Mucosa of stomach (tissue), 1 donor: ENCODE data around the gene TMEM63B.

Source experiments
- H3K27me3 ChIP-seq: one replicate; pipeline ENCODE4 v1.7.0; 2013; ENCODE audit warnings: mild to moderate bottlenecking, low read length; ENCODE audit not compliant: control insufficient read depth, insufficient read depth
- H3K36me3 ChIP-seq: one replicate; pipeline ENCODE4 v1.7.0; 2013; ENCODE audit warnings: low read length; ENCODE audit not compliant: control insufficient read depth, insufficient read depth
- H3K4me1 ChIP-seq: one replicate; pipeline ENCODE4 v1.7.0; 2013; ENCODE audit warnings: mild to moderate bottlenecking, low read length; ENCODE audit not compliant: control insufficient read depth, insufficient read depth
- H3K4me3 ChIP-seq: one replicate; pipeline ENCODE4 v1.7.0; 2013; ENCODE audit warnings: low read length
- H3K9ac ChIP-seq: one replicate; pipeline ENCODE4 v1.7.0; 2013; ENCODE audit warnings: mild to moderate bottlenecking, low read length, moderate library complexity
- H3K9me3 ChIP-seq: one replicate; pipeline ENCODE4 v1.7.0; 2013; ENCODE audit warnings: mild to moderate bottlenecking, low read length, moderate library complexity; ENCODE audit not compliant: control insufficient read depth
- donor health status: Pancreatic carcinoma.

Gene TMEM63B

DNA sequence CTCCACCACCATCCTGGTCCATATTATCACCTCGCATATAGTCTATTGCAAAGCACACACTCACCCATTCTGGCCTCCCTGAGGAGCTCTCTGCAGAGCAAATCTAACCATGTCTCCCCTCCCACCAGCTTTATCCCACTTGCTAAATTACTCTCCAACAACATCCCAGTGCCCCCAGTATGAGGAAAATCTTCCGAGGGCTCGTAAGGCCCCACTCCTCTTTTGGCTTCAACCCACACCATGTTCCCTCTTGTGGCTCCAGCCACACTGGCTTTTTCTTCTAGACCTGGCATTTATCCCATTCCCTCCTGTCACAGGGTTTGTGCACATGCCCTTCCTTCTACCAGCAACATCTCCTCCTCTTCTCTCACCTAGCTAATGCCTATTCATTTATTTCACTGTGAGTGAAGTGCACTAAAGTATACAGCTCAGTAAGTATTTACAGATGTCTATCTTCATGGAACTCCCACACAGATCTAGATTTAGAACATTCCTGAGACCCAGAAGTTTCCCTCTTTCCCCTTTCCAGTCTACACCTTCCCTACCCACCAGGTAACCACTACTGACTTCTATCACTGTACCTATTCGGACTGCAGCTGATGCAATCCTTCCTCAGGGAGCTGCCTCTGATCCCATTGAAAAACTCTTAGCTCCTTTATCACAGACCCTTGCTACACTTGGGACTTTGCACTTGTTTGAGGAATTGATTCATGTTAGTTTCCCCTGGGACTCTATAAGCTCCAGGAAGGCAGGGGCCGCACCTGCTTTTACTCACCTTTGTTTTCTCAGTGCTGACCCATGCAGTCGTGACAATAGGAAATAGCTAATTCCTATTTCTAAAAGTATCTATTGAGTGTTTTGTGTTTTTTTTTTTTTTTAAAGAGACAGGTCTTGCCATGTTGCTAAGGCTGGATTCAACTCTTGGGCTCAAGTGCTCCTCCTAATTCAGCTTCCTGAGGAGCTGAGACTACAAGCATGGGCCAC lies 15.6 kb upstream of the TMEM63B start:
- peak overlapping the region; percentile 30 for H3K9ac ChIP-seq
- no peaks in the 10 kb centered on the region for H3K9me3 ChIP-seq
- H3K4me3 ChIP-seq, result no peak overlapping the region
- peaks cover 21% of the 10 kb centered on the region for H3K36me3 ChIP-seq
- H3K27me3 ChIP-seq, result no peaks in the 10 kb centered on the region
- H3K4me1 ChIP-seq, result peaks cover 53% of the 10 kb centered on the region

GRCh38 chr6:44113414-44113813 lies 13.9 kb upstream of the TMEM63B start:
- no peak overlapping the region for H3K9ac ChIP-seq
- peaks cover 70% of the 10 kb centered on the region for H3K4me1 ChIP-seq
- H3K36me3 ChIP-seq, result peaks cover 21% of the 10 kb centered on the region
- H3K4me3 ChIP-seq, result no peak overlapping the region
- H3K9me3 ChIP-seq, result no peaks in the 10 kb centered on the region
- no peaks in the 10 kb centered on the region for H3K27me3 ChIP-seq

DNA sequence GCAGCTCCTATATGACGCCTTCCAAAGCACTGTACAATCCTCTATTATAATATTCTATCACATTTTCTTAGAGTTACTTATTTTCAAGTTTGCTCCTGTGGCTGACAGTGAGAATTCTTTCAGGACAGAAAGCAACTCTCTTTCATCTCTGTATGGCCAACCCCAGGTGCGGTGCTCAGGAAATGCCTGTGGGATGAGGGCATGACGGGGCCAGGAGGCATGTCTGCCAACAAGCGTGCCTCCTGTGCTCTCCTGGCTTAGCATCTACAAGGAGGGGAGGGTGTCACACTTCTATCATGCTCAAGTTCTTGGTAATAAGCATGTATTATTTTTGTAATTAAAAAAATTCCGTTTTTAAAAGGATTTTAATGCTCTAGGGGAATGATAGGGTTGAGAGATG lies 11.5 kb upstream of the TMEM63B start:
- H3K9me3 ChIP-seq, result no peaks in the 10 kb centered on the region
- H3K36me3 ChIP-seq, result peaks cover 14% of the 10 kb centered on the region
- peaks cover 79% of the 10 kb centered on the region for H3K4me1 ChIP-seq
- H3K27me3 ChIP-seq, result no peaks in the 10 kb centered on the region
- H3K9ac ChIP-seq, result no peak overlapping the region
- H3K4me3 ChIP-seq, result no peak overlapping the region

- no peaks in the 10 kb centered on the region for H3K27me3 ChIP-seq
- no peaks in the 10 kb centered on the region for H3K9me3 ChIP-seq
- H3K4me1 ChIP-seq, result peaks cover 79% of the 10 kb centered on the region
- no peak overlapping the region for H3K4me3 ChIP-seq
- no peak overlapping the region for H3K9ac ChIP-seq
- peaks cover 12% of the 10 kb centered on the region for H3K36me3 ChIP-seq
These were observed 10.5 kb upstream of the TMEM63B start for GRCh38 chr6:44116641-44117382.

DNA sequence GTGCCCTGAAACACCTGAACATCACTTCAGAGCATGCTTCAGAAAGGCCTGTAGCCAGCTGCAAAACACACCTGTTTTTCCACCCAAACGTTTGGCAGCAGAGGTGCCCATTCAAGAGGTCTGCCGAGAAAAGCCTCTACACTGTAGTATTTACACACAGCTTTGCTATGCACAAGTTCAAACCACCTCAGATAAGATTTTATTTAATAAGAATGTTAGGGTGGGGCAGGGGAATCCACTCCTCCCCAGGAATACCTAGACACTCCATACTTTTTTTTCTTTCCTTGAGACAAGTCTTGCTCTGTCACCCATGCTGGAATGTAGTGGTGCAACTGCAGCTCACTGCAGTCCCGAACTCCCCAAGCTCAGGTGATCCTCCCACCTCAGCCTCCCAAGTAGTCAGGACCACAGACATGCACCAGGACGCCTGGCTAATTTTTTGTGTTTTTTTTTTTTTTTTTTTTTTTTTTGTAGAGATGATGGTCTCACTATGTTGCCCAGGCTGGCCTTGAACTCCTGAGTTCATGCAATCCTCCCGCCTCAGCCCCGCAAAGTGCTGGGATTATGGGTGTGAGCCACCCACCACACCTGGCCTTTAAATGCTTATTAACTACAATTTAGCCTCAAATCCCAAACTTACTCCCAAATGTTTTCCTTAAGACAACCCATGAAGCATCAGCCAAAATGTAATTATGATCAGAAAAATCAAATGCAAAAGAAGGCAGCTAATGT lies 9.8 kb upstream of the TMEM63B start:
- Histone ChIP-seq H3K4me1 (peaks cover 77% of the 10 kb centered on the region), H3K9me3 (no peaks in the 10 kb centered on the region), H3K4me3 (no peak overlapping the region)

DNA sequence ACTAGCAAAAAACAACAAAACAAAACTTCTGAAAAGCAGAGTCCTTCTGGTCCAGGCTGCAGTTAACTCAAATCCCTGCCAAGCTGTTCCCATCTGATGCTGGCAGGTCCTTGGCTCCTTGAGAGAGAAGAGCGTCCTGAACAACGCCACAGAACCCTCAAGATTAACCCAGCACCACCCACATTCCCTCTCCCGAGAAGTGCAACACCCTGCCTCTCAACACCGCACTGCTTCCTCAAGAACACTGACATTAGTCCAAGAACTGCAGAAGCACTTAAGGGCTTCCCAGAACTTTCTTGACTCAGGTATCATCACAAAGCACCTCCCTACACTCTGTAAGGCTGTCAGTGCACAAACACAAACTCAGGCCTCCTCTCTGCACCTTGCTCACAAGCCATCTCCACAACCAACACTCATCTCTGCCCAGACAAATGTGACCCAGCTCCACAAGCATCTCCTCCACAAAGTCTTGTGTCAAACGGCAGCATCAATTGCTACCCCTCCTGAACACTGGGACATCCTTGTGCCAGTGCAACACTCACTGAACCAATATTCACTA lies 7.6 kb upstream of the TMEM63B start:
- no peak overlapping the region for H3K9ac ChIP-seq
- H3K4me1 ChIP-seq, result peaks cover 88% of the 10 kb centered on the region
- no peaks in the 10 kb centered on the region for H3K9me3 ChIP-seq
- no peak overlapping the region for H3K4me3 ChIP-seq
- no peaks in the 10 kb centered on the region for H3K36me3 ChIP-seq
- no peaks in the 10 kb centered on the region for H3K27me3 ChIP-seq

More for the DNA sequence above, 9.8 kb upstream of the TMEM63B start:
- Histone ChIP-seq H3K27me3 (no peaks in the 10 kb centered on the region), H3K36me3 (peaks cover 12% of the 10 kb centered on the region), H3K9ac (no peak overlapping the region)

DNA sequence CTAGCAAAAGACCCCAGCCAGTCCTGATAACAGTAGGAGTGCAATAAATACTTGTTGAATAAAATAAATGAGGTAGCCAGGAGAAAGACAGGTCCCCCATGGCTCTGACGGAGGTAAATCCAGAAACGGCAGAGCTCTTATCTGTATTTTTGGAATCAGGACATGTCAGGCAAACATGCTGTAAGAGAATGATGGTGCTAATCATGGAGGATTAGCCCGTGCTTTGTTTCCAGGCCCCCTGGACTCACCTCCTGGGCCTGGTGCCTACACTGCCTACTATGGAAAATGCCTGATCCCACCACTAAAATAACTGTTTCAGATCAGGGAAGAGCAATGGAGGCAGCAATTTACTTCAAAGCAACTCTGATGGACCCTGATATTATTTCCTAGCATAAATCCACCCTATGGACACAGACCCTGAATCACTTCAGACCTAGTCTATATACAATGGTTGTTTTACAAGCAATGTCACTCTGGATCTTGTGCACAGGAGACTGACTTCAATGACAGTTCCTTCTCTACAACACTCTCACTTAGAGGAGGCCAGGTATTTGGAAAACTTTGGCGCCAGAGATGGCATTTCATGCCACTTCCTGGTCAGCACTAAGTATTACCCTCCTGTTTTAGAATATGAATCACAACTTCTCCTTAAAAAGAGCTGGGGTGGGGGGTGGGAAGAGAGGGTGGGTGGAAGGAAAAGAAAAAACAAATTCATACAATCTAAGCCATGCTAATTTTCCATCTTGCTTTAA lies 6.5 kb upstream of the TMEM63B start:
- no peak overlapping the region for H3K9ac ChIP-seq
- H3K9me3 ChIP-seq, result no peaks in the 10 kb centered on the region
- no peak overlapping the region for H3K4me3 ChIP-seq
- H3K4me1 ChIP-seq, result peaks cover 87% of the 10 kb centered on the region
- no peaks in the 10 kb centered on the region for H3K27me3 ChIP-seq
- H3K36me3 ChIP-seq, result no peaks in the 10 kb centered on the region

GRCh38 chr6:44122801-44123200 lies 4.6 kb upstream of the TMEM63B start:
- H3K9ac ChIP-seq, result no peak overlapping the region
- H3K4me1 ChIP-seq, result peaks cover 67% of the 10 kb centered on the region
- no peaks in the 10 kb centered on the region for H3K27me3 ChIP-seq
- H3K4me3 ChIP-seq, result no peak overlapping the region
- no peaks in the 10 kb centered on the region for H3K9me3 ChIP-seq
- no peaks in the 10 kb centered on the region for H3K36me3 ChIP-seq

GRCh38 chr6:44123544-44123943 lies 3.8 kb upstream of the TMEM63B start:
- no peaks in the 10 kb centered on the region for H3K27me3 ChIP-seq
- peaks cover 63% of the 10 kb centered on the region for H3K4me1 ChIP-seq
- no peak overlapping the region for H3K9ac ChIP-seq
- H3K4me3 ChIP-seq, result no peak overlapping the region
- H3K9me3 ChIP-seq, result no peaks in the 10 kb centered on the region
- H3K36me3 ChIP-seq, result no peaks in the 10 kb centered on the region

DNA sequence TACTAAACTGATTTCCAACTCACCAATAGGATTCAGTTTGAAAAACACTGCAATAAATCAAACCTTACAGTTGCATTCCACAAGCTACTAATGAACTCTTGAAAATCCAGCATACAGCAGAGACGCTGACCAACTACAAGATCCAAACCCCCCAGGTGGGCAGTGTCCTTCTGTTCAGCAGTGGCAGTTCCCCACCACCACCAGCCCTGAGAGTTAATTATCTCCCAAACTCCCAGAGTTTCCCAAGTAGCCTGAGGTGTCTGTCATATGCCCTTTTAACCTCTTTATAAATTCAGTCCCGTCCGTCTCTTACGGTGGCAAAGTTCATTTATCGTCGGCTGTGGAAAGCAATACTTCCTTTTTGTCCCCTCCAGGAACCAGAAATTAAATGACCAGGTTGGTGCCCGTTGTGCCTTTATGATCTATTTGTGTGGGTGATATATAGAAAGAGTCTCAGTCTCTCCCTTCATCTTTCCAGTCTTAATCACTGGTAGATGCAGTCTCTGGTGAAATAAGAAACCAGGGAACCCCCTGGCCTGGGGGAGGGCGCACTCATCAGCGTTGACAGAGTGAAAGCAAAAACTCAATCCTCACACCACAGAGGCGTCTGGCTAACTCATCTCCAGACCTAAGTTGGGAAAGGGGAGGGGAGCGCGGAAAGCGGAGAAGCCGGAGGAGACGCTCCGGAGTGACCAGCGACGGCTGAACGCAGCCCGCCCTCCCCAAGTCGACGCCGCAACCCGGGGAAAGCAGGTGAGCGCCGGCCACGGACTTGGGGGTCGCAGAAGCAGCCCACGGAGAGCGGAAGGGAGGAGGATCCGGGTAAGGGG lies 819 bp upstream of the TMEM63B start:
- Histone ChIP-seq H3K9ac (peak overlapping the region; percentile 65), H3K36me3 (no peaks in the 10 kb centered on the region), H3K4me3 (peak overlapping the region; percentile 34), H3K27me3 (no peaks in the 10 kb centered on the region), H3K4me1 (peaks cover 47% of the 10 kb centered on the region), H3K9me3 (no peaks in the 10 kb centered on the region)
